DMS53 (cell line): Measurements from ENCODE around the gene RCVRN.

Experiments used
- DNase-seq: peaks from one replicate; lab custom pipeline; 2025; lab: John Stamatoyannopoulos, UW

The RCVRN gene

GRCh38 chr17:9850151-9850550 lies 54.9 kb downstream of the RCVRN start:
- no peak for DNase-seq
